ENCODE data around the gene TMEM182. TPM values are rescaled to one million over a fixed set of nuclear protein-coding genes. Genes with fewer than 3 reads are reported as not detected.
A peak's percentile ranks its signal among the peaks of the same experiment; 100 is the strongest.

Gene TMEM182
- total RNA-seq, 2 donors from 2014 or later: 2.0 to 4.3 TPM

DNA sequence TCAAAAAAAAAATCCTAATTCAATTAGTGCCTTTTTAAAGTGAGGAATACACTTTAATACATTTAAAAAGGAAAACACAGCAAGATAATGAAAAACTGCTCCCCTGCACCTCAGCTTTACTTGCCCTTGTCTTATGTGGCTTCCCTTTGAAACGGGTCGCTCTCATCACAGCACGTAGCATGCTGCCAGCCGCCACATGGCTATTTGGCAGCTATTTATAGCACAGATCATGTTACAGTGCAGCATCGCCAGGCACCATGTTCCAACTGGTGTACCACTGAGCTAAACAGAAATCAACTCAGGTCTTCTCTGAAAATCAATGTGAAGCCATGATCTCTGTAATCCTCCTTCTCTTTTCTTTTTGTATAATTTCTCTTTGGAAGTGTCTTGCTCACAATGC is 65.1 kb downstream of the TMEM182 start:
- Histone ChIP-seq H3K4me3 (no peak overlapping the region), H3K27ac (no peak overlapping the region), H3K36me3 (no peaks in the 10 kb centered on the region), H3K4me1 (replicated peaks) (no peaks in the 10 kb centered on the region), H3K27me3 (replicated peaks; ENCODE audit: insufficient read depth) (no peaks in the 10 kb centered on the region), H3K9me3 (no peaks in the 10 kb centered on the region)
- TF ChIP-seq POLR2AphosphoS5 (IDR thresholded peaks at IDR 0.05): peak; percentile 20
- TF ChIP-seq CTCF (IDR thresholded peaks at IDR 0.05): no peak
- DNase-seq (ENCODE audit: low spot score): peak; percentile 28
- intact Hi-C loops (cut with DNase I): no loop called here
- 10% methylated on average over 5 of the region's 5 CpGs for WGBS

DNA sequence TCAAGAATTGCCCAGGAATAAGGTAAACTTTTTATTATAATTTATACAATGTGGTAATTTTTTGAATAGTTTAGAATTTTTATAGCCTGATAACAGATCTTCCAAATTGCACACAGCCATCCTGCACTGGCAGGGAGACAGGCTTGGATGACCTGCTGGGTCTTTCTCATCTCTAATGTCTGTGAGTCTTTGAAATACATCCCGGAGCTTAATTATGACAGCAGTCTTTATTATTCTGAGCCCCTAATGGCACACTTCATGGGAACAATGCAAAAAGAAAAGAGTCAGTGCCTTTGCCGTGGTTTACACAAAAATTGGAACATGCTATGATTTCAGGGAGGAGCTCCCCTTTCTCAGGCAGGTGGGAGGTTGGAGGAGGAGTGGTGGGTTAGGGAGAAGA is 71.0 kb downstream of the TMEM182 start:
- 50% methylated on average over 2 of the region's 2 CpGs for WGBS
- no peaks in the 10 kb centered on the region for H3K36me3 ChIP-seq
- intact Hi-C loops (cut with DNase I): no loop called here
- H3K9me3 ChIP-seq: no peaks in the 10 kb centered on the region
- no peak for TF ChIP-seq POLR2AphosphoS5 (IDR thresholded peaks at IDR 0.05)
- TF ChIP-seq CTCF (IDR thresholded peaks at IDR 0.05): no peak
- TF ChIP-seq POLR2A (IDR thresholded peaks at IDR 0.05): no peak
- no peak overlapping the region for H3K4me3 ChIP-seq
- H3K27me3 ChIP-seq (replicated peaks; ENCODE audit: insufficient read depth): no peaks in the 10 kb centered on the region
- H3K27ac ChIP-seq: no peak overlapping the region
- no peak for DNase-seq (ENCODE audit: low spot score)
- no peaks in the 10 kb centered on the region for H3K4me1 ChIP-seq (replicated peaks)

- TF ChIP-seq POLR2A (IDR thresholded peaks at IDR 0.05) (no peak), POLR2AphosphoS5 (IDR thresholded peaks at IDR 0.05) (no peak), CTCF (IDR thresholded peaks at IDR 0.05) (no peak)
- no peak for DNase-seq (ENCODE audit: low spot score)
- 90% methylated on average over 6 of the region's 6 CpGs for WGBS
These were observed 72.9 kb downstream of the TMEM182 start for GRCh38 chr2:102834523-102835273.

DNA sequence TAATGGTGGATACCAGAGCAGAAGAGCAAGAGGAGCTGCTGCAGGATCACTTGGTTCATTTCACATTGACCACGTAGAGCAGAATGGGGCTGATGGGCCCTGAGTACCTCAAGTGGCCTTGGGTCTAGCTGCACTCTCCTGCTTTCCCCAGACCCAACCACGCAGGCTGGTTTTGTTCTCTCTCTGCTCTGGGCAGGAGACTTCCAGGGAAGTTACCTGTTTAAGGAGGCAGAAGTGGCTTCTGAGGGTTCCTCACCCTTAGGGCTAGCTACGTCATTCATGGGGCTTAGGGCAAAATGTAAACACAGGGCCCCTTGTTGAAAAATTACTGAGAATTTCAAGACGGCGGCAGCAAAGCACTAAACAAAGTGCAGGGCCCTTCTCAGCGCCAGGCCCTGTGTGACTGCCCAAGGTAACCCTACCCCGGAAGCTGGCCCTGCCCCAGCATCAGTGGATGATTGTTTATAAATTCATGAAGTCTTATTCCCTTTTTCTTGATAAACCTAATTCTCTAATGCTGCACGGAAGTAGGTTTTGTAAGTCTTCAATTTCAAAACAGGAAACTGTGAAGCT is 75.9 kb downstream of the TMEM182 start:
- no peak for TF ChIP-seq CTCF (IDR thresholded peaks at IDR 0.05)
- Histone ChIP-seq H3K27ac (no peak overlapping the region), H3K36me3 (no peaks in the 10 kb centered on the region), H3K4me1 (replicated peaks) (no peaks in the 10 kb centered on the region), H3K9me3 (no peaks in the 10 kb centered on the region), H3K27me3 (replicated peaks; ENCODE audit: insufficient read depth) (no peaks in the 10 kb centered on the region), H3K4me3 (no peak overlapping the region)
- WGBS: 83% methylated on average over 8 of the region's 8 CpGs
- intact Hi-C loops (cut with DNase I): no loop called here
- DNase-seq (ENCODE audit: low spot score): no peak

More at GRCh38 chr2:102834523-102835273, 72.9 kb downstream of the TMEM182 start:
- H3K4me1 ChIP-seq (replicated peaks): no peaks in the 10 kb centered on the region
- H3K9me3 ChIP-seq: no peaks in the 10 kb centered on the region
- intact Hi-C loops (cut with DNase I): no loop called here
- no peak overlapping the region for H3K27ac ChIP-seq
- H3K27me3 ChIP-seq (replicated peaks; ENCODE audit: insufficient read depth): no peaks in the 10 kb centered on the region
- H3K36me3 ChIP-seq: no peaks in the 10 kb centered on the region
- no peak overlapping the region for H3K4me3 ChIP-seq
